Measurements from ENCODE around the gene SERPINA3.
"Not testable (repeated sequence)": the region's sequence is repeated elsewhere in the genome, so short reads cannot be mapped to it uniquely, and the experiment has no call there.

SERPINA3 gene

DNA sequence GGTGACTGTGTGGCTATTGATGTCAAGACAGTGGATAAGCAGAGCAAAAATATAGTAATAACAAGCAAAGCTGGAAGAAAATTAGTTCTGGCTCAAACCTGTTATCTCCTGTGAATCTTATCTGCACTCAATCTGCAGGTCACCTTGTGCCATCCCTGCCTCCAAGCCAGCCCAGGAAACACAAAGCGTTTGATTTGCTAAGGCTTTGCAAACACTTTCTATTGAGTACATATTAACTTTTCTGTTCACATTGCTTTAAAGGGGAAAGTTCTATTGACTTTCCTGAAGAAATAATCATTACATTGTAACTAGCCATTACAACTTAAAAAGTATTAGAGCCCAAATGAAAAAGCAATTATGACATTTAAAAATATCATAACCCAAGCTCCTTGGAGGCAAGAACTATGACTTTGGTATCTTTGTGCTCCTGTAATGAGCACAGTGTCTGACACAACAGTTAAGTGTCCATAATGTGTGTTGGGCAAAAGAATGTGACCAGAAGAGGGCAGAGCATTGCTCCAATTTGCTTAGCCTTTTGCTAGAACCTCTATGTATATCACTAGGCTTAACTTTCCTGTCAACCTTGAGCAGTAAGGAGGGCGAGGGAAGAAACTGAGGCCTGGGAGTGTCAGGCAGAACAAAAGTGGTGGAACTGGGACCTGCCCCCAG lies 24.7 kb downstream of the SERPINA3 start:
- DNase-seq: no peak

DNA sequence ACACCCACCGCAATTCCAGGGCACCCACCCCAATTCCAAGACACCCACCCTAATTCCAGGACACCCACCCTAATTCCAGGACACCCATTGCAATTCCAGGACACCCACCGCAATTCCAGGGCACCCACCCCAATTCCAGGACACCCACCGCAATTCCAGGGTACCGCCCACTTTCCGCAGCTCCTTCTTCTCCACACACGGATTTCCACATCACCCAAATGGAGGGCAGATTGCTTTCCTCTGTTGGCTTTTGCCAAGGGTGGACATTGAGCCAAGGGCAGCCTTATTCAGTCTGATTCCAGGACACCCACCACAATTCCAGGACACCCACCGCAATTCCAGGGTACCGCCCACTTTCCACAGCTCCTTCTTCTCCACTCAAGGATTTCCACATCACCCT lies 25.6 kb downstream of the SERPINA3 start:
- not testable (repeated sequence) for DNase-seq

DNA sequence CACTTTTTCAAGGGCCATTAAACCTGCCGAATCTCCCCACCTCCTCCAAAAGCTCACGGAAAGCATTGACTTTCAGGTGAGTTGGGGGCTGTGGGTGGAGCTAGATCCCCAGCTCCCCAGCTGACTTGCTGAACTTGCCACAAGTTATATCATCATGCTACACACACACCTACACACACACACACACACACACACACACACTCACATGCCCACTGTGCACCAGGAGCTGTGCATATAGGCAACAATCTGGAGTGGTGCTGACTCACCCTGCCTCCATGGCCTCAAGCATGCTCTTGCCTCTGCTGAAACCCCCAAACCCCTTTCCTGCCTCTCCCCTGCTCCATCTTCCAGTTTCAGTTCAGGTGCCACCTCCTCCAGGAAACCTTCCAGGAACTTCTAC lies 26.1 kb downstream of the SERPINA3 start:
- DNase-seq: no peak

DNA sequence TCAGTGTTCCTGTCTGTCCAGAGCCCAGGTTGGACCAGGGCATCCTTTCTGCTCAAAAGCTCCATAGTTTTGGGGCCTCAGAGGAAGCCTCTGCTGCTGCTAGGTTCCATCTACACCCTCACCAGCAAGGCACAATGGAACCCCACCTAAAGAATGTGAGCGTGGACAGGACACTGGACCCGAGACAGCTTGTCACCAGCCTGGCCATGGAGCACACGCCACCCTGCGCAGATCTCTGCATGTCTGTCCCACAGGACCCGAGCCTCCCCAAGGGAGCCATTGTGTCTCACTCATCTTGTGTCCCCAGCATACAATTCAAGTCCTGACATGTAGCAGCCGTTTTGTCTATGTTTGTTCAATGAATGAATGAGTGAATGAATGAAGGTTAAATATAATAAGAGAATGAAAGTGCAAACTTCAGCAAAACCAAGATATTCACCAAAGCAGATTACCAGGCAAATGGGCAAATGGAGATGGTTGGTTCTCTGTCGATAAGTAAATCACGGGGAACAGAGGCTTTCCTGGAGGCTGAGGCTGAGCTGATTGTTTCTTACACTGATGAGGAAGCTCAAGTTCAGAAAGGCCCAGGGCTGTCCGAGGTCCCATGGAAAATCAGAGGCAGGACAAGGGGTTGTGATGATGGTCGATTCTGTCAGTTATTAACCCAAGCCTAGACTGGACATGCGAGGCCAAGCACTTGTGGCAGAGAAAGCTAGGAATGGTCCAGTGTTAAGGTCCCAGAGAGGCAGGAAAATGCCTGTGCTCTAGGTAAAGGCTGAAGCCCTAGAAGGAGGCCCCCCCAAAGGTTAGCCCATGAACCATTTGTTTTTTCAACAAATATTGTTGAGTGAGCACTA lies 27.0 kb downstream of the SERPINA3 start:
- DNase-seq: no peak

DNA sequence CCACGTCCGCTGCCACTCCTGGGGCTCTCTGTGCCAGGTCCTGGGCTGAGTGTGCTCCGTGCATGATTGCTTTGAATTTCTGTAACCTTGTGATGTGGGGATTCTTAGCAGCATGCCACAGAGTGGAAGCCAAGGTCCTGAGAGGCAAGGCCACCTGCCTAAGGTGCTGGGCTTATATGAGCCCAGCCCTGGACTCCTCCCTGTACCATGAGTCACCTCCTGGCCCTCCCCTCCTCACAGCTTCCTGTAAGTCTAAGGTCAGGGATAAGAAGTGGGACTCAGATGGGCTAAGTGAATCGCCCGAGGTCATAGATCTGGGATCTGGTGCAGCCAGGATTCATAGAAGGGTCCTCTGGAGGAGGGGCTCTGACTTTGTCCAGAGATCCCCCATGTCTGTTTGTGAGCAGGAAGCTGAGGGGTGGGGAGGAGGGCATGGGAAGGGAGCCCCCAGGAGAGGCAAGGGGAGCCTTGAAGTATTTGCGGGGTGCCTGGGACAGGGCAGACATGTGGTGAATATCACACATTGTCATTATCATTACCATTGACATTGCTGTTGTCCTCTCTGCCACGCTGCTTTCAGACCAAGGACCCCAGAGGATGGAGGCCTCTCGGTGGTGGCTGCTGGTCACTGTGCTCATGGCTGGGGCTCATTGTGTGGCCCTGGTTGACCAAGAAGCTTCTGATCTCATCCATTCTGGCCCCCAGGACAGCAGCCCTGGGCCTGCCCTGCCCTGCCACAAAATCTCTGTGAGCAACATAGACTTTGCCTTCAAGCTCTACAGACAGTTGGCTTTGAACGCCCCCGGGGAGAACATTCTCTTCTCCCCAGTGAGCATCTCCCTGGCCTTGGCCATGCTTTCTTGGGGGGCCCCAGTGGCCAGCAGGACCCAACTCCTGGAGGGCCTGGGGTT lies 28.8 kb downstream of the SERPINA3 start:
- DNase-seq: no peak

DNA sequence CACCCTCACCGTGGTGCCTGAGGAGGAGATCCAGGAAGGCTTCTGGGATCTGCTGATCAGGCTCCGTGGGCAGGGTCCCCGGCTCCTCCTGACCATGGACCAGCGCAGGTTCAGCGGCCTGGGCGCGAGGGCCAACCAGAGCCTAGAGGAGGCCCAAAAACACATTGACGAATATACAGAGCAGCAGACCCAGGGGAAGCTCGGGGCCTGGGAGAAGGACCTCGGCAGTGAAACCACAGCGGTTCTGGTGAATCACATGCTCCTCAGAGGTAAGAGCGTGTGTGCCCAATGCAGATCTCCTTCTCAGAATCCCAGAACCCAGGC lies 29.4 kb downstream of the SERPINA3 start:
- DNase-seq: no peak

DNA sequence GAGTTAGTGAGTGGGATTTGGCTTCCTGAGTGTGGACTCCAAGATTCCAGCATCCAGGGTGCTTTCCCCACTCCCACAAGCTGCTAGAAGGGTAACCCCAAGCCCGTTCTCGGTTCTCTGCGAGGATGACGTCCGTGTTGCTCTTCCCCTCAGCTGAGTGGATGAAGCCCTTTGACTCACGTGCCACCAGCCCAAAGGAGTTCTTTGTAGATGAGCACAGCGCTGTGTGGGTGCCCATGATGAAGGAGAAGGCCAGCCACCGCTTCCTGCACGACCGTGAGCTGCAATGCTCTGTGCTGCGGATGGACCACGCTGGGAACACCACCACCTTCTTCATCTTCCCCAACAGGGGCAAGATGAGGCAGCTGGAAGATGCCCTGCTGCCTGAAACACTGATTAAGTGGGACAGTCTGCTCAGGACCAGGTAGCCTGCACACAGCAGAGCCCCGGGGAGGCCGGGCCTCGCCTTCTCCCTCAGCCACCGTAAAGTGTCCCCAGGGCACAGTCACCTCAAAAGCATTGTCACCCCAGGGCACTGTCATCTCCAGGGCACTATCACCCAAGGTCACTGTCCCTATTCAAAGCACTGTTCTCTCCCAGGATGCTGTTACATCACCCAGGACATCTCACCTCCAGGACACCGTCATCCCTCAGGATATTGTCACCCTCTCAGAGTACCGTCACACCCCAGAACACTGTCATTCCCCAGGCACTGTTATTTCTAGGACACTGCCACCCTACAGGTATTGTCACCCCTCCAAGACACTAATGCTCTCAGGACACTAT lies 31.3 kb downstream of the SERPINA3 start:
- DNase-seq: no peak

DNA sequence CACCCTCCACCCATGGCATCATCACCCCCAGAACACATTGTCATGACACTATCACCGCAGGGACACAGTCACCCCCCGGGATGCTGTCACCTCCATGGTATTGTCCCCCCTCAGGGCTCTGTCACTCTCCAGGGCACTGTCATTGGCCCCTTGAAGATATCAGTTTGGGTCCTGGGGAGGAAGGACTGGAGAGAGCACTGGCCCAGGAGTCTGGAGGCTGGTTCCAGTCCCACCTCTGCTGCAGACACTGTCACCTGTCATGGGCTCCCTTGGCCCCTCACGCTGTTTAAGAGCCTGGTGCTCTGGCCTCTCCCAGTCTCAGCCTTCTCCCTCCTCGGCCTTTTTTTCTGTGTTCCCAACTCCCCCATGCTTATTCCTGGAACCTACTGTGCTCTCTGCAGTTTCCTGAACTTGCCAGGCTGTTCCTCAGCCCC lies 31.9 kb downstream of the SERPINA3 start:
- DNase-seq: no peak

DNA sequence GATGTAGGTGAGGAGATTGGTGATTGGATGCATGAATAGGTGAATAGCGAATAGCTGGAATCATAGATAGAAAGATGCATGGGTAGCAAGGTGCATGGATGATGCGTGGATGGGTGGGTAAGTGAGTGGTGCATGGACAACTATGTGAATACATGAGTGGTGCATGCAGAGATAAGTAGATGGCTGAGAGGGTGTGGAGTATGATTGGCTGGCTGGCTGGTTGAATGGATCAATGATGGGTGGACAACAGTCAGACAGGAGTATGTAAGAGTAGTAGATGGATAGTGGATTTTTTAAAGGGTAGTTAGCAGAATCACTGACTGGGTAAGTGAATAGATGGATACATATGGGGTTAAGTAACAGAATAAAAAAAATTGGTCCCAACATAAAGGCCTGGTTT lies 33.9 kb downstream of the SERPINA3 start:
- no peak for DNase-seq

DNA sequence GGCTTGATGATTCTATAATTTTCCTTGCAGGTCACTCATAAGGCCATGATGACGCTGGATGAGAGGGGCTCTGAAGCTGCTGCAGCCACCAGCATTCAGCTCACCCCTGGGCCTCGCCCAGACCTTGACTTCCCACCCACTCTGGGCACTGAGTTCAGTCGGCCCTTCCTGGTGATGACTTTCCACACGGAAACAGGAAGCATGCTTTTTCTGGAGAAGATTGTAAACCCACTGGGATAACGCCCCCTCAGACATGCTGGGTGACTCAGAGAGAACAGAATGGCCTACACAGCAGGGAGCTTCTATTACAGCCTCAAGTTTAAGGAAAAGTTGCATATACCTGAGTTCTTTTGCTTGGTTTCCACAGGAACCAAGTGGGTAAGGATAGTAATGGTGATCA lies 34.3 kb downstream of the SERPINA3 start:
- DNase-seq: no peak

DNA sequence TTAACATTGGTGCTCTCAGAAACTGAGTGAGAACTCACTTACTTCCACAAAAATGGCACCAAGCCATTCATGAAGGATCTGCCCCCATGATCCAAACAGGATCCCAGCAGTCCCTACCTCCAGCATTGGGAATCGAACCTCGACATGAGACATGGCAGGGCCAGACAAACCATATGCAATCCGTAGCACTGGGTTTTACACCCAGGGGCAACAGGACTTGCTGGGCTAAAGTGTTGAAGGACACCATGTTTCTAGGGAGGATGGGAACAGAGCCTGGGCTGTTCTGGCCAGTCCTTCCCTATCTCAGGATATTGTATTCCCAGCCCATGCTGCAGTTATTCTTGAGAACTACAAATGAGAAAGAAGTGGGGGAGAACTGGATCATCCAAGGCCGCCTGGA lies 36.6 kb downstream of the SERPINA3 start:
- no peak for DNase-seq

DNA sequence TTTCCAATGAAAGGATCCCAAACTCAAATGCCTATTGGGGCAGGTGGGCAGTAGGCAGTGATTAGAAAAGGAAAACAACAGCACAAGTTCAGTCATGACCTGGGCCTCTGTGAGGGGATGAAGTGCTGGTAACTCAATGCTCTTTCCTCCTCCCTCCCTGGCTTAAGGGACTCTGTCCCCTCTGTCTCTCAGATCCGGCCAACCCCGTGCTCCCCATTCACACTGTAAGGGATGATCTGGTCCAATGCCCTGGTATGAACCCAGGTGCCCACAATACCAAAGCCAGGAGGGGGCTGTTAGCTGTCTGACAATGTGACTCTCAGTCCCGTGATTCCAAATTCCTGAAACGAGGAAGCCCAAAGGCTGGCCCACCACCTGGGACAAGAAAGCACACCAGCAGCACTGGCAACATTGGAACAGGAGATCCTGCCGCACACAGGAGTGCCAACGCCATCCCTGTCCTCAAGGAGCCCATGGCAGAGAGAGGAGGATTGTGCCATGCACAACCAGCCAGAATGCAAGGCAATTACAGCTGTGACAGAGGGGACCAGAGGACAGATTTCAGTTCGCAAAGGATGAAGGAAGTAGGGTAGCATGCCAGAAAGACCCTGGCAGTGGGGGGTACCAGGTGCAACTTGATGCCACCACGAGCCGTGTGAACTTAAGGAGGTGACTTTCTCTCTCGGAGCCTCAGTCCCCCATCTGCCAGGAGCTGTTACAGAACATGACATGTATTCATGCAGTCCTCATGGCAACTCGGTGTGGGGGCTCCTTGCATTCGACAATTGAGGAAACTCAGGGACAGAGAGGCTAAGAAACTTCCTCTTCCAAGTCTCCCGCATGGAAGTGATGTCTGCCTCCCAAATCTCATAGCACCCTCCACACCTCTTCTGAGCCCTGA lies 37.6 kb downstream of the SERPINA3 start:
- no peak for DNase-seq

DNA sequence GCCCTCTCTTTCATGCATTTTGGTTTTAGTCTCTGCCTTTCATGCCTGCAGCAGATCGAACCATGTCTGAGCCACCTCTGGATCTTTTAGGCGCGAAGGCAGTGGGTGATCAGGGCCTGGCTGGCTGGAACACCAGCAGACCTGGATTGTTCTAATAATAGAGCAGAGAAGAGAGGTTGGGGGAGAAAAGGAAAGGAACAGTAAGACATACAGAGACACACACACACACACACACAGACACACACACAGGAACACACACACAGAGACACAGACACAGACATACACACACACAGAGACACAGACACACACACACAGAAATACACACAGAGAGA lies 38.2 kb downstream of the SERPINA3 start:
- no peak for DNase-seq

DNA sequence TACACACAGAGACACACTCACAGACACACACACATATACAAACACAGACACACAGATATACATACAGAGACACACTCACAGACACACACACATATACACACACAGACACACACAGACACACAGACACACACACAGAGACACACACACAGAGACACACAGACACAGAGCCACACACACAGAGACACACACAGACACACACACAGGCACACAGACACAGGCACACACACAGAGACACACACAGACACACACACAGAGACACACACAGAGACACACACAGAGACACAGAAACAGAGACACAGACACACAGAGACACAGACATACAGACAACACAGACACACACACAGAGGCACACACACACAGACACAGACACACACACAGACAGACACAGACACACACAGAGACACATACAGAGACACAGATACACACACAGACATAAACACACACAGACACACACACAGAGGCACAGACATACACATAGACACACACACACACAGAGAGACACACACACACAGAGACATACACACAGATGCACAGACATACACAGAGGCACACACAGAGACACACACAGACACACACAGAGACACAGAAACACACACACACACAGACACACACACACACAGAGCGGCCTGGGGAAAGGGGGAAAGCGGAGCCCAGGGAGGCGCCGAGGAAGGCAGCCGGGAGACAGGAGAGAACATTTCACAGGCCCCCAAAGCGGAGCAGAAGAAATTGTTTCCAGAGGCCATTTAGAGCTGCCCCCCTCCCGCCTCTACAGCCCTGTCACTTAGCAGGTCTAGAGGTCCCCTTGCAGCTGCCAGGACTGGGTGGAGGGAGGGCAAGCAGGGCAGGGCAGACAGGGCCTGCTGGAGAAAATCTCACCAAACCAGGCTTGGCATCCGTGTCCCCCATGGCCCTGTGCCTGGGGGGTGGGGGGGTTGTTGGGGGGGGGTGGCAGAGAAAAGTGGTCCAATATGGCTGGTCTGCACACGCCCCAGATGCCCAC lies 38.9 kb downstream of the SERPINA3 start:
- no peak for DNase-seq

DNA sequence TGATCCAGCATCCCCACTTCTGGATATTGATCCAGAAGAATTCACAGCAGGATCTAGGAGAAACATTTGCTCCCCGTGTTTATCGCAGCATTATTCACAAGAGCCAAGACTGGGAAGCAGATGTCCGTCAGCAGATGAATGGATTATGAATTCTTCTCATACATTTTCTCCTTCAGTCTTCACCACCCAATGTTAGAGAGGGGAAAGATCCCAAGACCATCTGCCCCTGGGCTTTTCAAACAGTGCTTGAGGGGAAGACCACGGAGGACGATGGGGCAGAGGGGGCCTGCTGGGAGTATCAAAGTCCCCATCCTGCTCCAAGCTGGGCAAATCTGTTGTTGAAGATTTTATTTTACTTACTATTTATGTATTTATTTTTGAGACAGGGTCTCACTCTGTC lies 41.1 kb downstream of the SERPINA3 start:
- no peak for DNase-seq

DNA sequence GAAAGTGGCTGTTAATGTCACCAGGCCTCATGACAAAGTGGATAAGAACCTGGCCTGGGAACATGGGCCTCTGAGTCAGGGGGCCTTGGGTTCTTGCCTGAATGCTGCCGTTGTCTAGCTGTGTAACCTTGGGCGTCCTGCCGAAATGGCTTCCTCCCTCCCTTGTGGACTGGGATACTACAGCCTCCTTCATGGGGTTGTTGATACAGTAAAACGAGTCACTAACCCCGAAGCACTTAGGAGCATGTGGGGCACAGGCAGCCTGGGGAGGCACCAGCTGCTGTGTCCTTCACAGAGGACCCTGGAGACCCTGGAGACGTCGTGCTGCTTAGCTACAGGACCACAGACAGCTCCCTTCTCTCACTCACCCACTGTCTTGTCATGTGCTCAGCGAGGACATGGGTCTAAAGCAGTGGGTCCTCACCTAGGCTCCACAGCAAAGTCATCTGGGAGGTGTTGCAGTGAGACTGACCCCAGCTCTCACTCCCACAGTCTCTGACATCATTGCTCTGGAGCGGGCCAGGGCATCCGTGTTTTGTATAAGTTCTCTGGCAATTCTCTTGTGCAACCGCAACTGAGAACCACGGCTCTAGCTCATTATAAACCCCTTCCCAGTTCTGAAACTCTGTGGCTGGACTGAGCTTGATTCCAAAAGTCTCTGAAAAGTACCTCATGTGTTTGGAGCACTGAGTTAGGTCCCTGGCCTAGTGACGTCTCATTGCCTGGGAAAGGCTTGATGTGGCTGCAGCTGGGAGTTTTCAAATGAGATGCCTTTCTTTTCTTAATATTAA lies 42.1 kb downstream of the SERPINA3 start:
- no peak for DNase-seq

DNA sequence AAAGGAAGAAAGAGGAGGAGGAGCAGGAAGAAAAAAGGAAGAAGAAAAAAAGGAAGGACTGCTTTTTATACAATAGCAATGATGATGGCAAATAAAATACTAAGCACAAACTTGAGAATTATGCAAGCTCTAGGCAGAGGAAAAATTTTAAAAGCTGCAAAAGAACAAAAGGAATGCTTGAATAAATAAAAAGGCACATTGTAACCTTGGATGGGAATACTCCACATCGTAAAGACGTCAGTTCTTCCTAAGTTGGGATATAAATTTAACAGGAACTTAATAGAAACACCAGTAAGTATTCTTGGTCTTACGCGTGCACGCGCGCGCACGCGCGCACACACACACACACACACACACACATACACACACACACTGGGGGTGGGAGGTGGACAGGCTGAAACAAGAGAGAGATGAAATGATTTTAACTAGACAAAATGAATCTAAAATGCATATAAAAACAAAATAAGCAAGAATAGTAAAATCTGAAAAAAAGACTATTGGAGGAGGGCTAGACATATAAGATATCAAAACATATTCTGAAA lies 43.0 kb downstream of the SERPINA3 start:
- DNase-seq: no peak

DNA sequence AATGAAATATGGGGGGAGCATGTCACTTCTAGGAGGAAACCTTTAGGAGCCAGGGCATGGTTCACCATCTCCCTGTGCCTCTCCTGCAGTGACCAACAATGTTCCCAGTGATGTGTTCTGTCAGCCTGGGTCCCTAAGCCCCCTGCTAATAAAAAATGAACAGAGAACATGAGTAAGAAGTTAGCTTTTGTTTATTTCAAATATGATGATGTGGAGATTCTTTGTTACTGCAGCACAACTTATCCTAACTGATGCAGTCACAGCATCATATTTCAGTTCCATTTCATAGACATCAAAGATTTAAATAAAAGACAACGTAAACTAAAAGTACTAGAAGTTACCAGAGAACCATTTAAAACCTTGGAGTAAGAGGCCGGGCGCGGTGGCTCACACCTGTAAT lies 43.9 kb downstream of the SERPINA3 start:
- DNase-seq: no peak

DNA sequence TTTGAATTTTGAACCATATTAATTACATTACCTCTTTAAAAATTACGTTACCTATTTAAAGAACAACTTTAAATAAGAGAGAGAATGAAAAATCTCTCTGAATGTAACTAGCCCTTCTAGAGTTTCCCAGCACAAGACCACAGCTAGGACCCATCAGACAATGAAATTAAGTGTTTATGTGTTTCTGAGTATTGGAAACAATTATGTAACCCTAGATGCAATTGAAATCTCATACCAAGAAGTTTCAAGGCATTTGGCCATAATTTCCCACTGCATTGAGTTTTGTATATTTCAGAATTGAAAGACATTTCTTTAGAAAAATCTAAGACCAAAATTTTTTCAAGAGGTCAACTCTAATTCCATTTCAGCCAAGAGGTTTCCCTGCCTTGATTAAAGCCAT lies 47.1 kb downstream of the SERPINA3 start:
- no peak for DNase-seq
